Measurements from ENCODE around the gene RWDD1.

RWDD1 gene

DNA sequence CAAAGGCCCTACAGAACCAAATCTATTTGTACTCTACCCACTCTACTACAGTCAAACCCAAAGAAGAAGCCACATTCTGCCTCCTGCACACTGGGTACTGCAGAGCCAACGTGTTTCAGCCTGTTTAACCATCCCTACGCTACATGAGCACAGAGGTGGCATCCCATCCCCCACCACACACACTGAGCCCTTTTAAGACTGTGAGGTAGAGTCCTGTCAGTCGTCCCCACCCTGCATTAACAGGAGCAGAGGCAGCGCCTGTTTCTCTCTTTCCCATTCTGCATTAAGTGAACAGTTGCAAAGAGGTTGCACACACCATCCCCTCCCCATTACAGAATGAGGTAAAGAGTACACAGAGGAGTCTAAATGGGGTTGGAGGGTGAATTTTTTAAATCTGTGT lies 39.8 kb downstream of the RWDD1 start:
- no peak overlapping the region for H3K4me3 Mint-ChIP-seq
- no peaks in the 10 kb centered on the region for H3K36me3 Mint-ChIP-seq (ENCODE audit: low read depth)
- H3K4me1 Mint-ChIP-seq (ENCODE audit: low read depth), result peaks cover 2% of the 10 kb centered on the region
- H3K27ac Mint-ChIP-seq, result no peak overlapping the region
- H3K9me3 Mint-ChIP-seq, result no peaks in the 10 kb centered on the region
- H3K27me3 Mint-ChIP-seq (ENCODE audit: low read depth), result peaks cover 34% of the 10 kb centered on the region

DNA sequence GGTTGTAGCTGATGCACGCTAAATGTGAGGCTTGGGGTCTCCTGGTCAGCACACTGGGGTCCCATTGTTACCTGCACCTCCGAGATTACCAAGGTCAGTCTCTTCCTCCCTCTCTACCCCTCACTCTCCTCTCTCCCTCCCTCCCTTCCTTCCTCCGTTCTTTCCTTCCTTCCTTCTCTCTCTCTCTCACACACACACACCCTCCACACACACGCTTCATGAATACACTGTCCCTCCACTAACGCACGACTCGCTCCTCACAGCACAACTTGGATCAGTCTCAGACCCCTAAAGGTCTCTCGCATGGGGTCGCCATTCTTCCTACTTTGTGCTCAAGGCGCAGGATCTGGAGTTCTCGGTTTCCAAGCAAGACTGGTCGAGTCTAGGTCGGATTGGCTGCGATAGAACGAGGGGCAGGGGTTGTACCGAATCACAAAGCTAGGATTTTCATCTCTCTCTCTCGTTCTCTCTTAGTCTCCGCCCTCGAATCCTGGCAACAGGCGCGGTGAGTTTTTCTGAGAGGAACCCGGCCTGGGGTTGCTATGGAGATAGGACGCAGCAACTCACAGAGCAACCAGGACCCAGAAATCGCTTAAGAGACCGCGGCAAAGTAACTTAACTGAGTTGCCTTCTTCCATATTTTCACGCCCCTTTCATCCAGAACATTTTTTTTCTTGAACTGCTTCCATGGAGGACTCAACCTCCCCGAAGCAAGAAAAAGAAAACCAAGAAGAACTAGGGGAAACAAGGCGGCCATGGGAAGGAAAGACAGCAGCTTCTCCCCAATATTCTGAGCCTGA lies 44.8 kb downstream of the RWDD1 start, which contains the start of gene RSPH4A:
RSPH4A (plus strand) TSS at position 543 of the 800 bp plus-strand sequence; CDS start at position 688, 145 bp downstream.
- no peaks in the 10 kb centered on the region for H3K36me3 Mint-ChIP-seq (ENCODE audit: low read depth)
- H3K4me3 Mint-ChIP-seq, result peak within 1 kb of the TSS; percentile 84
- peaks cover 14% of the 10 kb centered on the region for H3K4me1 Mint-ChIP-seq (ENCODE audit: low read depth)
- H3K27me3 Mint-ChIP-seq (ENCODE audit: low read depth), result peaks cover 50% of the 10 kb centered on the region
- H3K9me3 Mint-ChIP-seq, result no peaks in the 10 kb centered on the region
- H3K27ac Mint-ChIP-seq, result no peak within 1 kb of the TSS

DNA sequence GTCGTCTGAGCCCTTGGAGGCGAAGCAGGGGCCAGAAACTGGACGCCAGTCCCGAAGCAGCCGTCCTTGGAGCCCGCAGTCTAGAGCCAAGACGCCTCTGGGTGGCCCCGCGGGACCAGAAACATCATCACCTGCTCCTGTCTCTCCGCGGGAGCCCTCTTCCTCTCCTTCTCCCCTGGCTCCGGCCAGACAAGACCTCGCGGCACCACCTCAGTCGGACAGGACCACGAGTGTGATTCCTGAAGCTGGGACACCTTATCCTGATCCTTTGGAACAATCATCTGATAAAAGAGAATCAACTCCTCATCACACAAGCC lies 45.4 kb downstream of the RWDD1 start:
- Mint-ChIP-seq H3K27me3 (ENCODE audit: low read depth) (peaks cover 49% of the 10 kb centered on the region), H3K4me1 (ENCODE audit: low read depth) (peaks cover 14% of the 10 kb centered on the region), H3K36me3 (ENCODE audit: low read depth) (no peaks in the 10 kb centered on the region), H3K4me3 (peak overlapping the region; percentile 84), H3K27ac (no peak overlapping the region), H3K9me3 (no peaks in the 10 kb centered on the region)

DNA sequence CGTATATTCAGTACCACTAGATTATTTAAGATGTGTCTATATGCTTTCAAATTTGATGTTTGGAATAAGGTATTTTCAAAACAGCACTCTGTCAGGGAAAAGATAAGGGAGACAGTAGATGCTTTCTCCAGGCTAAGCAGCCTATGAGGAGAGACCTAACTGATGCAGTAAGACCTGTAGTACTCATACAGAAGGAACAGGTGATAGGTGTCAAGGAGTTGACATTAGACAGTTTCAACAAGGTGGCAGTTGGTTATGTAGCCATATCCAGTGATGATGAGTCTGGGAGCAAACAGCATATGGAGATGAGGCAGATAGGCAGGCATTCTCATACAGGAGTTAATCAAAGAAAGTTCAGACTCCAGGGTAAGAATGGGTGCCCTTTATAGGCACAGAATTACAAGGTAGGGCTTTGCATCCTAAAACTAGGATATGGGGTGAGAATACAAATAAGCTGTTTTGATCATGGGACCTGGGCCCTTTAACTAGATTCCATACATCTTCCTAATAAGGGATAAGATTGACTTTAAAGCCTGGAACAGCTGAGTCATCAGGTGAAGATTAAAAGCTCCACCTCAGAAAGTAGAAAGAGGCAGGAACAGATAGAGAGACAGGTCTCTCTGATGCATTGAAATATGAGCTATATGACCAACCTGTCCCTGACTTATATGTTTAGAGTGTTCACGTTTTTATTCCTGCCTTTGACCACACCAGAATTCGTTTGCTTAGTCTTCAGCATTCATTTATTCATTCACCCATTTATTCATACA lies 52.9 kb downstream of the RWDD1 start:
- Mint-ChIP-seq H3K36me3 (ENCODE audit: low read depth) (no peaks in the 10 kb centered on the region), H3K9me3 (no peaks in the 10 kb centered on the region), H3K27me3 (ENCODE audit: low read depth) (peaks cover 4% of the 10 kb centered on the region), H3K27ac (no peak overlapping the region), H3K4me1 (ENCODE audit: low read depth) (no peaks in the 10 kb centered on the region), H3K4me3 (no peak overlapping the region)

DNA sequence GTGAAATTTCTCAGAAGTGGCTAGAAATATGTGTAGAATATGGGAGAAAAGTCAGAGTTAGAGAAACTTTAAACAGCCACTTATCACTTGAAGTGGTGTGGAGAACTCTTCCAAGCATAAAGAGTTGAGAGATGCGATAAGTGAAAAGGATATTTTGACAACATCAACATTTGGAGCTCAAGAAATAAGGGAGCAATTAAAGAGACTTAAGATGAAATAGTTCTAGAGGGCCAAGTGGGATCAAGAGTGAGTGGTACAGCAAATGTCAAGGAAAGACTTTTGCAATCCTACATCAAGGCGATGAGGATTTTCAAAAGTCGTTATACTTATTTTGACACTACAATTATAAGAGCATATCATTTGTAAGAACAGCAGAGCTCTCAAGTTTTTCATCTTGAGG lies 54.6 kb downstream of the RWDD1 start:
- Mint-ChIP-seq H3K27me3 (ENCODE audit: low read depth) (peaks cover 4% of the 10 kb centered on the region), H3K9me3 (no peaks in the 10 kb centered on the region), H3K36me3 (ENCODE audit: low read depth) (no peaks in the 10 kb centered on the region), H3K27ac (no peak overlapping the region), H3K4me3 (no peak overlapping the region), H3K4me1 (ENCODE audit: low read depth) (no peaks in the 10 kb centered on the region)

DNA sequence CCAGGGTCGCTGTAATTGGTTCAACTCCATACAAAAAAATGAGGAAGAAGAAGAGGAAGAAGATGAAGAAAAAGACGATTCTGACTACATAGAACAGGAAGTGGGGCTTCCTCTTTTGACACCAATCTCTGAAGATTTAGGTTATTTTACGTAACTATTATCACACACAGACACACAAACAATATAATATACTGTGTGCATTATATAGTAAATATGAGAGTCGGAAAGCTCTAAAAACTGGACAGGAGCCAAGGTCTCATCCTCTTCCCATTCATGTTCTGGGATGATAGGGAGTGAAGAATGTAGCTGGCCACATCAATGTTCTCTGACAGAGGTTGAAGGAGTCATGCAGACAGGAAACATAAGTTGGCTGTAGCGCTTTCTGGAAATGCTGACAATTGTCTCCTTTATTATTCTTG lies 58.3 kb downstream of the RWDD1 start:
- peaks cover 12% of the 10 kb centered on the region for H3K36me3 Mint-ChIP-seq (ENCODE audit: low read depth)
- no peaks in the 10 kb centered on the region for H3K27me3 Mint-ChIP-seq (ENCODE audit: low read depth)
- H3K4me1 Mint-ChIP-seq (ENCODE audit: low read depth), result no peaks in the 10 kb centered on the region
- H3K27ac Mint-ChIP-seq, result no peak overlapping the region
- no peak overlapping the region for H3K4me3 Mint-ChIP-seq
- H3K9me3 Mint-ChIP-seq, result no peaks in the 10 kb centered on the region

DNA sequence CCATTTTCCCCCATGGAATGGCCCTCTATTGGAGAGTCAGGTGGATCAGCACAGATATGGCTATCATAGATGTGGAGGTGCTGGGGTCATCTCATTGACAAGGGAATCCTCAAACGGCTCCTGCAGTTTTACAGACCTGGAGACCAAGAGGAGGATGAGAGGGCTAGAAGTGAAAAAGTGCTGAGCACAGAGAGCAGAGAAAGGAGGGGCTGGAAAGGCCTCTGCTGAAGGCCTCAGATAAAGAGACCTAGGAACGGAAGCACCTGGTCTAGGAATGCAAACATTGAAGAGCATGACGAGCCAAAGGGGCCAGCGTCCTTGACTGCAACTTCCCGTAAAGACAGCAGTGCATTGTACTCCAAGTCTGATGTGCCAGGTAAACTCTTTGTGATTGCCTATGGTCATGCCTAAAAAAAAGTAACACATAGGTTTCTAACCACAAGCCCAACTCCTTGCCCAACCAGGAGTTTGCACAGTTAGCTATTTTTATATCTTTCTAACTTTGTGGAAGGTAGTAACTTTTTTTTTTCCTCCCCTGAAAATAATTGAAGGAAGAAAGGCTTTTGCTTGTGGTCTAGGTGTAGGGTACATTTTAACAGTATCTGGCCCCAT lies 60.2 kb downstream of the RWDD1 start:
- Mint-ChIP-seq H3K36me3 (ENCODE audit: low read depth) (peaks cover 16% of the 10 kb centered on the region), H3K27me3 (ENCODE audit: low read depth) (no peaks in the 10 kb centered on the region), H3K4me3 (no peak overlapping the region), H3K27ac (no peak overlapping the region), H3K4me1 (ENCODE audit: low read depth) (no peaks in the 10 kb centered on the region), H3K9me3 (no peaks in the 10 kb centered on the region)

DNA sequence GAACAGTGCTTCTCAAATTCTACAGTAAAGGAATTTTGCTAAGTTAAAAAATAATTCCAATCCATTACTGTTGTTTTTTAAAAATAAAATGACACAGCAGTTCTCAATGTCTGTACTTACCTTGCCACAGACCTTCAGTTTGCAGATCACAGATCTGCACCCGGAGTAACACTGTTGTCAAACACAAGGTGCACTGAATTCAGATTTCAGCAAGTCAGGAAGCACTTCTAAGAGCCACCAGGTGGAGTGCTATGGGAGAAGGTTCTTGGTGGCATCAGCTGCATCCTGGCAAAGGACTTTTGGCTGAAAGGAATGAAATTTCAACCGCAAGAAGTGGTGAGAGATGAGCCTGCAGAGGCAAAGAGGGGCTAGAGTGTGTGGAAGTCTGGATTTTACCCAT lies 62.4 kb downstream of the RWDD1 start:
- Mint-ChIP-seq H3K4me3 (no peak overlapping the region), H3K4me1 (ENCODE audit: low read depth) (no peaks in the 10 kb centered on the region), H3K9me3 (no peaks in the 10 kb centered on the region), H3K27ac (no peak overlapping the region), H3K36me3 (ENCODE audit: low read depth) (peaks cover 16% of the 10 kb centered on the region), H3K27me3 (ENCODE audit: low read depth) (no peaks in the 10 kb centered on the region)

Data from T-helper 1 cell treated with Interleukin-12 subunit alpha and Interleukin-12 subunit beta and Interleukin-4 antibody, amounts not matched to agents 30 μg/mL and 1 μg/mL, for 36 hours (primary cell).